ENCODE measurements around the gene EYA3.

Gene EYA3

DNA sequence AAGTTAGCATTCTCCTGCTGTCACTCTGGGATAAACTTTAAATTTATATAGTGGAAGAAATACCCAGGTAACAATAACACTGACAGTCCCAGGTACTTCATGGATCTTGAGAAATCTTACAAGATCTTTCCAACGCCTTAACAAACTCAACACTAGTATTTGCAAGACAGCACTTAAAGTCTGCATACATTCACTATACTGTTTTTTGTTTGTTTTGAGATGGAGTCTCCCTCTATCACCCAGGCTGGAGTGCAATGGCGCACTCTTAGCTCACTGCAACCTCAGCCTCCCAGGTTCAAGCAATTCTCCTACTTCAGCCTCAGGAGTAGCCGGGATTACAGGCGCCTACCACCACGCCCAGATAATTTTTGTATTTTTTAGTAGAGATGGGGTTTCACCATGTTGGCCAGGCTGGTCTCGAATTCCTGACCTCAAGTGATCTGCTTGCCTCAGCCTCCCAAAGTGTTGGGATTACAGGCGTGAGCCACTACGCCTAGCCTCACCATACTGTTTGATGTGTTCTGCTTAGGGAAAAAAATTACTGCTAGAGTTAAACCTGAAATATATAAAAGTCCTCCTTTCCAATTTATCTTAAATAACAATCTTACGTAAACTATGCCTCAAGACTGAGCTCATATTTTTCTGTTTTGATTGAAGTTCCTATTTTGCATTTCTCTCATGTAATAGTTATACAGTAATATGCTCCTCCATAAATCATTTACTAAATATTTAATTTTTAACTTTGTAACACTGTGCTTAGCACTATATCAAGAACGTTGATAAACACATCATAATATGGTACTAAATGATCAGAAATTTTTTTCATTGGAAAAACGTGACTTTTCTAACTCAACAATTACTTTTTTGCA, 17.5 kb downstream of the EYA3 start:
- no peak for DNase-seq (ENCODE audit: low spot score)

DNA sequence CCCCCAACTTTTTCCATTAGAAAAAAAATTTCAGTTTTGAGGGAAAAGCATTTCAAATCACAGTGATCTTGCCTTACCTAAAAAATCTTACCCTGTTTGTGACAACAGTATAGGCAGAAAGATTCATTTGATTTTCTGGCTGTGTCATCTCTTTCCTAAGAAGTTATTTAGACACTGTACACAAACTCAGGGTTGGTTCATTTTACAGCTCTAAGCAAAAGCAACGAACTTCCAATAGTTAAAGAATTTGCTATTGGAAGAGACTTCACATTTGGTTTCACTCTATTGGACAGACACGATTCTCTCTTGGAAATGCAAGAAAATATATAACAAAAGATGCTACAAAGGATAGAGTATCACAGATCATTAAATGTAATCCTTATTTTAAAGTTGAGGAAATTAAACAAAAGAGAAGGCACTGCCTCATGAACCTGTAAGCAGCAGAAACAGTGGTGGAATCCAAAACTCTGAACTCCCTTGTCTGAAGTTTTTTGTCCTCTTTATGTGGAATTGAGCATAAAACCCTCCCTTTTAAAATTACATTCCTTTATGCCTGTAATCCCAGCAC, 20.8 kb downstream of the EYA3 start:
- no peak for DNase-seq (ENCODE audit: low spot score)

DNA sequence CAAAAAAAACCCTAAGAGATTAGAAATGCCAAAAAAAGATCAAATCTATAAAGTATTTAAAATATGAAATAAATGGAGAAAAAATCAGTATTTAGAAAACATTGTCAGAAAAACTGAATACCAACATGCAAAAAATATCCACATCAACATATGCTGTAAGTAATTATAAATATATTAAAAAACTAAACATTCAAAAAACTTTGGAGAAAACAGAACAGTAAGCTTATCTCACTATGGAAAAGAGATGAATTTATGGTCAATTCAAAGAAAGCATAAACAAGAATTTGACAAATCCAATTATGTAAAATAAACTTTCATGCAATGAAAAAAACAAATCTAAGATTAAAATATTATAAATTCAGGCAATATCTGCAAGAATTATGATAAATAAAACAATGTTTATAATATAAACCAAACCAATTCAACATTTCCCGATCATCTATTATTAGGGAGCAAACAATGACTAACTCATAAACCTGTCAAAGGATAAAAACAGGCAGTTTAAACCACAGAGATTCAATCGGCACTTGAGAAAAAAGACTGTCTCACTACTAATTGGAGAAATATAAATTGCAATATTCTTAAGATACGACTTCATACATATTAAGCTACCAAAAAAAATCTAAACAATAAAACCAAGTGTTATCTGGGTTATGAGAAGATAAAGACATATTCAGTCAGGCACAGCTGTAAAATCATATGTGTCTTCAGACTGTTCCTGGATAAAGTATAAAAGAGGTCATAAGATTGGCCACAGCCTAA, 21.8 kb downstream of the EYA3 start:
- no peak for DNase-seq (ENCODE audit: low spot score)

DNA sequence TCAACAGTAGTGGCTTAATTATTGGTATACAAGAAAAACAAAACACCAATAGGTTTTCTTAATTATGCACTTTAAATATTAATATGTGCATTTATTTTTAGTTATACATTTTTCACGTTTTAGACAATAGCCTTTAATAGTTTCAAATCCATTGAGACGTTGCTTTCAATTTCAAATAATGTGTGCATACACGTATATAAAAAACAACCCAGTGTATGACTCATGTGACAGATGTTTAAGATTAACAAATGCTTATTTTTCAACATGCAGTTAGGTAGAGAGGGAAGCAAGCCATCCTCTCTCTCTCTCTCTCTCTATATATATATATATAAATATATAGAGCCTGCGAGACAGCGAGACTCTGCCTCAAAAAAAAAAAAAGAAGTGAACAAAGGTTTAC, 24.3 kb downstream of the EYA3 start:
- DNase-seq (ENCODE audit: low spot score): no peak

DNA sequence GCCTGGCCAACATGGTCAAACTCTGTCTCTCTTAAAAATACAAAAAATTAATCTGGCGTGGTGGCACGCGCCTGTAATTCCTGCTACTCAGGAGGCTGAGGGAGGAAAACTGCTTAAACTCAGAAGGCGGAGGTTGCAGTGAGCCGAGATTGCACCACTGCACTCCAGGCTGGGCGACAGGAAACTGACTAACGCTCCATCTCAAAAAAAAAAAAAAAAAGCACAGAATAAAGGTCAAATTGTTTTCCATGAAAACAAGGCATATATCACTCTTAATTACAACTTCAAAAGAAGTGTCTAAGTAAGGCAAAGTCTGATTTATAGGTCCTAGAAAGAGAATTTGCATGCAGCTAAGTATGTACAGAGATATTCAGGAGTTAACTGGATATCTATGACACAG, 25.6 kb downstream of the EYA3 start:
- DNase-seq (ENCODE audit: low spot score): no peak

DNA sequence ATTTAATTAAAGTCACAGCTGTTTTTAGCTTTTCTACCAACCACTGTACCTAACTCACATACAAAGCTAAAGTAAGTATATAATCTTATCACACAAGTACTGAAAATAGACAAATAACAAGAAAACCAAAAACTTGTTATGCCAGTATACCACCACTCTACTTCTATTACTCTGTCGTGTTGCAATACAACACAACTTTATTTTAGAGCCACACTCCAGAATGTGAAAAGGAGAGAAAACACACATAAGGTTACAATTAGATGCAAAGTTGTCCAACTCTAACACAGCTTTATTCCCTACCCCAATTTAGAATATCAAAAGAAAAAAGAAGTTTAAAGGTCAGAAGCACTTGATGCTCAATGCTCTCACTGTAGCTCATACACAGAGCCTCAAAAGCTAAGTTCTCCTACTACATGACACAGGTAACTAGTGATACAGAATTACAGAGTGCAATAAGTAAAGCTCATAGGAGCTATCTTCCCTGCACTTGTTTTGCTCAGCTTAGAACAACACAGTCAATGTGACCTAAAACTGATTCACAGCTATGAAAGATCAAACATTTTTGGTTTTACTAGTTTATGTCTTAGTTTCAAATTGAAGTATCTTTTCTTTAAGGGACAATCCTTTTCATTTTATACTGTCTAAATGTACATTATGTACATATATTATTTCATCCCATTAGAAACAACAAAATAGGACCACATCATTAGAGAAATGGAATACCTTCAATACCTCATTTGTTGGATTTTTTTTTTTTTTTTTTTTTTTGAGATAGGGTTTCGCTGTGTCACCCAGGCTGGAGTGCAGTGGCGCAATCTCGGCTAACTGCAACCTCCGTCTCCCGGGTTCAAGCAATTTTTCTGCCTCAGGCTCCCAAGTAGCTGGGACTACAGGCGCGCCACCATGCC, 29.2 kb downstream of the EYA3 start:
- no peak for DNase-seq (ENCODE audit: low spot score)

DNA sequence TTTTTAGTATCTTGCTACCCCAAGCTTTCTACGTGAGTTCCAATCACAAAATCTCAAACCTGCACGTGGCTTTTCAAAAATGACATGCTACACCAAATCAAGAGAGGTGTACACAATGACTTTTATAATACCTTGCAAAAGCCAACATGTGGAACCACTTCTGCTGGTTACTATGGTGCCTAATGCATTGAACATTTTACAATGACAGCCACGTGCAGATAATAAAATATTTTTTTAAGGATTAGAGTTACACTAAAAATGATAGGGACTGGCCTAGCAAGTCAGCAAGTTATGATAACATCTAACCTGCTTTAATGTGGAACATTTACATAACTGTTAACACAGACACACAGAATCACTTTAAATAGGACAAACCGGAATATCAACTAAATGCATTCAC, 30.2 kb downstream of the EYA3 start:
- no peak for DNase-seq (ENCODE audit: low spot score)

DNA sequence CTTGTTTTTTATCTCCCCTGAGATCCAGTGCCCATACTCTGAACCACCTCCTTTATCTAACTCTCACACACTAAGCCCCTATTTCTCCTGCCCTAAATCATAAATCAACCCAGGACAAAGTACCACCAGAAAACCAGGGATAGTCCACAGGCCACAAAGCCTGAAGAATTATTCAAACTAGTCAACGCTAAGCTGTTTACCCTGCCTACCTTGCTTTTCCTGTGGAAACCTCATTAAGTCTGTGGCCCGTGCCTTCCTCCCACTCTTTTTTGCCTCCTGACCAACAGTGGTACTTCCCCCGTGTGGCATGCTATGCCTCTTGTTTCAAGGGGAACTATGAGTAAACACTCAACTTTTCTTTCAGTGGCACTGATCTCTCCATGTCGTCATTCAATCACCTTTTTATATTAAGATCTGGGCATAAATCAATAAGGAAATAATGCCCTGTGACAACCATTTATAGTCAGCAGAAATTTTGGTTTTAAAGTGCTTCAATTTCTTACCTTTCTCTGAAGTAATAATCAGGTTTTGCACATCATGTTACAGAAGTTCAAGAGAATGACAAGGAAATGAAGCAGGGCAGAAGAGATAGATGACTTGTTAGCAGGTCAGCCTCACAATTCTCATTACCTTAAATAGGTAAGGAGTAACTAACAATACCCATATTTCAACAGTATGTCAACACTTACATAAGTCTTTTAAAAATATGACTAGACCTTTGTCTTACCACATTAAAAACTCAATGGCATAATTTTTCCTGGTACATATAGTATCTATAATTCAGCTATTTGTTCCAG, 32.1 kb downstream of the EYA3 start:
- DNase-seq (ENCODE audit: low spot score): no peak

DNA sequence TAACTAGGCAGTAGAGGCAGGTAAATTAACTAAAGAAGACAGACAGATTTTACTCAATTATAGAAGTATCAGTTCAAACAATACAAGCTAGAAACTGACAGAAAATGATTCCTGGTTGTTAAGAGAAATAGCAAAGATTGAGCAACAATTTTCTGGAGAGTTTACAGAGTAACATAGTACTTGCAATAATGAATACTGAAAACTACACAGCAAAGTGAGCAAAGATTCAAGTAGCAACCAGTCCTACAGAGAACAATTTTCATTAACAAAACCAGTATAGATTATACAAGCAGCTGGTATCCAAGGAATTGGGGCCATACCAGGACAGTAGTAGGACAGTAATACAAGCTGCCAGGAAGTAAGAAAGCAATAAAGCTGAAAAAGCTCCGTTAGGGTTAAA, 37.6 kb downstream of the EYA3 start:
- no peak for DNase-seq (ENCODE audit: low spot score)

DNA sequence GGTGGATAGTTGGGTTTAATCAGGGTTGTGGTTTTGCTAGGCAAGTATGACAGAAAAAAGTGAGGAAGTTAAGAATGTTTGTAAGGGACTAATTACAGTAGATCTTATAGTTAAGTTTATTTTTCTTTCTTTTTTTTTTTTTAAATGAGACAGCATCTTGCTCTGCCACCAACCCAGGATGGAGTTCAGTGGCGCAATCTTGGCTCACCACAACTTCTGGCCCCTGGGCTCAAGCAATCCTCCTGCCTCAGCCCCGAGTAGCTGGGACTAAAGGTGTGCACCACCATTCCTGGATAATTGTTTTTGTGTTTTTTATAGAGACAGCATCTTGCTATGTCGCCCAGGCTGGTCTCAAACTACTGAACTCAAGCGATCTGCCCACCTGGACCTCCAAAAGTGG, 41.7 kb downstream of the EYA3 start:
- no peak for DNase-seq (ENCODE audit: low spot score)

DNA sequence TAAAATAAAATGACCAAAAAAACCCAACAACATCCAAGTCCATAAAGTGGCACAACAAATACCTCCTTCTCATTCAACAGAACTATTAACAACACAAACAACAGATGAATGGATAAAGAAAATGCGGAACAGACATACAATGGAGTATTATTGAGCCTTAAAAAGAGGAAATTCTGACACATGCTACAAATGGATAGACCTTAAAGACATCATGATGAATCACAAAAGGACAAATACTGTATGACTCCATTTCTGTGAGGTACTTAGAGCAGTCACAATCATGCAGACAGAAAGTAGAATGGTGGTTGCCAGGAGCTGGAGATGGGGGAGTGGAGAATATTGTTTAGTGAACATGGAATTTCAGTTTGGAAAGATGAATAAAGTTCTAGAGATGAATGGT, 42.6 kb downstream of the EYA3 start:
- DNase-seq (ENCODE audit: low spot score): no peak

DNA sequence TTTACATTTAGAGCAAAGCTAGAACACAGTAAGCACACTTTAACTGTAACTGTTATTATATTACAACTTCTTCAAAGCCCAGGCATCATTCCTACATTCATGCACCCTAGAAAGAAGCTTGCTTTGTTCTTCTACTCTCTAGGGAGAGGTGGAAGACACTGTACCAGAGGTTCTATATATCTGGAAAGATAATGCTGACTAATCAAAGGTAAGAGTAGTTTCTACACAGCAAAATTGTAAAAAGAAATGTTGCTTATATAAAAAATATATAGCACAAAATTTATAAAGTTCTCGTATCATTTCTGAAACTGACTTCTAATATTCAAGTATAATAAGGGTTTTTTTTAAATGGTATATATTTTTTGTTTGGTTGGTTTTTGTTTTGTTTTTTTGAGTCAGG, 44.0 kb downstream of the EYA3 start:
- no peak for DNase-seq (ENCODE audit: low spot score)

DNA sequence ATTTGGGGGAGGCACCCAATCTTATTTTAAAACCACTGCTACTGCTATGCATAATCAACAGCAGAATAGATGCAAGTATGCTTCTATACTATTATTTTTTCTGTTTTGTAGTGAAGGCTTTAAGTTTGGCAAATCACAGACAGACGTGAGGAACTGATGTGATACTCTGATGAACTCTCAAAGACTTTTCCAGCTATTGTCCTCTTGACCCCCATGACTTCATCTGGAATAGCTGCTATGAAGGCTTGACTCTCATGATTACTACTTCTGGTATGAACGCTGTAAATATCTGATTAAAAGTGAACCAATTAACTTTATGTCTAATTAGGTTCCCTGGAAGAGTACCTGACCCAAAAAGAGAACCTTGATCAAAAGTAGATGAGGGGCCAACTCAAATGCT, 49.1 kb downstream of the EYA3 start:
- DNase-seq (ENCODE audit: low spot score): no peak

DNA sequence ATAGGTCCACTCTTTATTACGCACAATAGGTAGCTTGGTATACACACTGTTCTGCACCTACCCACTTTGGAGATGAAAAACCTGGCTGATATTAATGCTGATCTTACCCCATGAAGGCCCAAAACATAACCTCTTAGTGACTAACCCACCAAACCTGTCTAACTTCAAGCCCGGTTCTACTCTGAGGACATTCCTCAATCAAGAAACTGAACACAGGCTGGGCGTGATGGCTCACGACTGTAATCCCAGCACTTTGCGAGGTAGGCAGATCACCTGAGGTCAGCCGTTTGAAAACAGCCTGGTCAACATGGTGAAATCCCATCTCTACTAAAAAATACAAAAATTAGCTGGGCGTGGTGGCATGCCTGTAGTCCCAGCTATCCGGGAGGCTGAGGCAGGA, 50.5 kb downstream of the EYA3 start:
- DNase-seq (ENCODE audit: low spot score): no peak

DNA sequence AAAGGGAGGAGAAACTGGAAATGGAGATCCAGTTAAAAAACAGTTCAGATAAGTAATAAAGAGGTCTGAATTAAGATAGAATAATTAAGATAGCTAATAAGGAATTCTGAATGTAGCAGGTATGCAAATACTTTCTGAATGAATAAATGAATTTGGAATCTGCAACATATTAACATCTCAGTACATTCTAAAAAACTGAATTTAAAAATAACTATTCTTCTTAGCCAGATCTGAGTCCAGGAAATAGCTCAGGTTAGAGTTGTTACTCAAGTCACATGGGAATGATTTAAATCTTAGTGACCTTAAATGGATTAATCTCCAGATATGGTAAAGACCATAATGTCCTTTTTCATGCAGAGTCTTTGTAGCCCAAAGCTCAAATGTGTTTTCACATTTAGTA, 51.2 kb downstream of the EYA3 start:
- no peak for DNase-seq (ENCODE audit: low spot score)

DNA sequence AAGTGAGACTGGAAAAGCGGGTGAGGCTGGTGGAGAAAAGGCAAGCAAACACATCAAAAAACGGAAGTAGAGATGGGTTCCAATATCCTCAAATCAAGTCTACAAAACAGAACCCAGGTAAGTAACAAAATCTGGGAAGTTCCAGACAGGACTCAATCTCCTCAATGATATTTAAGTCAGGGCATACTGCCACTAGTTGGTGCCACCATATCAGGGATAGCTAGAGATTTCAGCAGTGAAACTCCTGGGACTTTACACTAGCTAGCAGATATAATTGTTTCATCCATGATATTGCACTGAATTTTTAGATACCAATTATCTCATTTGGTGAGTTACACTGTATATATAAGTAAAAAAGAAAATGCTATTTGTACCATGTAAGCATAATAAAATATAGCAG, 52.0 kb downstream of the EYA3 start:
- no peak for DNase-seq (ENCODE audit: low spot score)

DNA sequence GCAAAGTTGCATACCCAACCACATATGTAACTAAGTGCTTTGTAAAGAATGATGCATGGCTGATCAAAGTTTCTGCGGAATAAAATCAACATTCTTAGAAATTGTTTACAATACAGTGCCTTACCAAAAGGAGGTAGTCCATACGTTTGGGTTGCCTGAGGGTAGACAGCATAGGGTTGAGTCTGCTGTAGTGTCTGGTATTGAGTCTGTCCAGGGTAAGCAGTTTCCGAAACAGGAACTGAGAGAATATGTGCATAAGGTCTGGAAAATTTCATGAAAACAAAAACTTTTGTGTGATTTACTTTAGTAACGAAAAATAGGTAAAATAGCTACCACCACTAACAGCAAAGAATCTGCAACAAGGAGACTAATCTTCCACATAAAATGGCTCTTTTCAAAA, 53.0 kb downstream of the EYA3 start:
- DNase-seq (ENCODE audit: low spot score): no peak

DNA sequence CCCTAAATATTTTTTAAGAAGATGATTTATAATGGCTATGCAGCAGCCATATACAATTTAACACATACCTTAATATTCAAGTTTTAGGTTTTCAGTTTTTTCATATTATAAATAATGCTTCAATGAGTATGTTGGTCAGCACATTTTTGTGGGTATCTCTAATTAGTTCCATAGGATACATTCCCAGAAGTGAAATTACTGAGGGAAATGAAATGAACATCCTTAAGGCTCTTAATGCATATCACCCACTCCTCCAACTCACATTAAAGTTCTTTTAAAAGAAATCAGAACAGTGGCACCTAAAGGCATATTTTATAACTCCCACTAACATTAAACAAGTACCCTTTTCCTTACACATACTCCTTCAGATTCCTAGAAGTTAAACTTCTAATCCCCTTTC, 56.1 kb downstream of the EYA3 start:
- no peak for DNase-seq (ENCODE audit: low spot score)

DNA sequence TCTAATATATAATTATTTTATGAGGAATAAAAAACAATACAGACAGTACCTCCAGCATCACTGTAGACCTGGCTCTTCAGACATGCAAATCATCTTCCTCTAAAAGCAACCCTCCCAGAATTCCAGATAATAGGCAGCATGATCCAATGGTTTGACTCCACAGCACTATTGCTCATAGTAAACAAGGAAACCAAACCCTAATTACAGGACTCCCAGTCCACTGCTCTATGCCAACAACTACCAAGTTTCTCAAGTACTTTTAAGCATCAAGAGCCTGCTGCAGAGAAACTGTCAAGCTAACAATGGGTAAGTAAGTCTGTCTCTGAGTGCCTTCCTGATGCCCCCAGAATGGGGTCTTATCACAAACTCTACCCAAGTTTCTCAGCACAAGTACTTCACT, 57.2 kb downstream of the EYA3 start:
- DNase-seq (ENCODE audit: low spot score): no peak

DNA sequence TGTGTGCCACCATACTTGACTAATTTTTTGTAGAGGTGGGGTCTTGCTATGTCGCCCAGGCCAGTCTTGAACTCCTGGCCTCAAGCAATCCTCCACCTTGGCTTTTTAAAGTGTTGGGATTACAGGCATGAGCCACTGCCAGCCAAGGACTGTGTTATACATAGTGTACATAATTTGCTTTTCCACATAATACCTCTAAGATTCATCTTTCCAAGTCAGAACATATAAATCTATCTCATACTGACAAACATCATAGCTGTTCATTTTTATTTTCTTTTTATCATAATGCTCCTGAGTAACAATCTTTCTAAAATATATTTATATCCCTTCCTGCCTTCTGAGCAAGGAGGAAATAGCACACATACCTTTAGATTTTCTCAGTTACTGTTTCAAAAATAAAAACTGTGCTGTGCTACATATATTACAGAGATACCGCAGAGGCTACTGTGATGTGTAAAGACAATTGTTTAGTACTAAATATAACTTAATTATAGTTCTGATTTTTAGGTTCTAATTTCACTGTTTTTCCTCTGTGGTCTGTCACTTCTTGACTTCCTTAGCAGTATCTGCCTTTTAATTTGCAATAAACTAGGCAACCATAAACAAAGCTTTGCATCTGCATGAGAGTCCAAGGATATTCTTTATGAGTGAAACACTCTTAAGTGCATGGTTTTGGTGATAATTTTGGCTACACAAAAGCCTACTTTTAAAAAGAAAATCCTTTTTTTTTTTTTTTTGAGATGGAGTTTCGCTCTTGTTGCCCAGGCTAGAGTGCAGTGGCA, 59.3 kb downstream of the EYA3 start:
- DNase-seq (ENCODE audit: low spot score): no peak

DNA sequence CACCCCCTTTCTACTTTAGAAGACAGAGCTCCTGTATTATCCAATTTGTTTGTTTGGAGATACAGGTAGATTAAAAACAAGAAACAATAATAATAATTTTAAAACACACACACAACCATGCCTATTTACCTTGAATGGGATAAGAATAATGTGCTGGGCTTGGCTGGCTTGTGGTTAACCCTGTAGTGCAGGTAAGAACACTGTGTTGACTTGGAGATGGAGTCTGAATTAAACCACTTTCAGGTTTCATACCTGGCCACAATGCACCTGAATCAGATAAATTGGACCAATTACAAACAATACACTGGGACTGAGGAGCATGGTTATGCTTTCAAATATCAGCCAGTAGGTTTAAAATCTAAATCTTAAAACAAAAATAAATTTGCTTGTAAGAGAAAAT, 60.8 kb downstream of the EYA3 start:
- no peak for DNase-seq (ENCODE audit: low spot score)

All from LoVo (cell line).